ENCODE results near the gene PRR13.
"Not testable (repeated sequence)": the region's sequence is repeated elsewhere in the genome, so short reads cannot be mapped to it uniquely, and the experiment has no call there.

The PRR13 gene

DNA sequence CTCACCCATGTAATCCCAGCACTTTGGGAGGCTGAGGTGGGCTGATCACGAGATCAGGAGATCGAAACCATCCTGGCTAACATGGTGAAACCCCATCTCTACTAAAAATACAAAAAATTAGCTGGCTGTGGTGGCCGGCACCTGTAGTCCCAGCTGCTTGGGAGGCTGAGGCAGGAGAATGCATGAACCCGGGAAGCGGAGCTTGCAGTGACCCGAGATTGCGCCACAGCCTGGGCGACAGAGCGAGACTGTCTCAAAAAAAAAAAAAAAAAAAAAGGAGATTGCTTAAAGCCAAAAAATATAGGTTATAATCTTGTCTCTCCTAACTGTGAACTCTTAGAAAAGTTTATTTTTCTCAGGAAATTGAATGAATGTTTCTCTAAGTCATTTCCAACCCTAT is 6.2 kb upstream of the PRR13 start:
- not testable (repeated sequence) for DNase-seq (ENCODE audit: low read depth in 2 of 2)

DNA sequence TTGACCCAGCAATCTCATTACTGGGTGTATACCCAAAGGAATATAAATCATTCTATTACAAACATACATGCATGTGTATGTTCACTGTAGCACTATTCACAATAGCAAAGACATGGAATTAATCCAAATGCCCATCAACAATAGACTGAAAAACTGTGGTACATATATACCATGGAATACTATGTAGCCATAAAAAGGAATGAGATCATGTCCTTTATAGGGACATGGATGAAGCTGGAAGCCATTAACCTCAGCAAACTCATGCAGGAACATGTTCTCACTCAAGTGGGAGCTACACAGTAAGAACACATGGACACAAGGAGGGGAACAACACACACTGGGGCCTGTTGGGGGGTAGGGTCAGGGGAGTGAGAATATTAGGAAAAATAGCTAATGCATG is 2.0 kb upstream of the PRR13 start:
- DNase-seq (ENCODE audit: low read depth in 2 of 2): not testable (repeated sequence)

DNA sequence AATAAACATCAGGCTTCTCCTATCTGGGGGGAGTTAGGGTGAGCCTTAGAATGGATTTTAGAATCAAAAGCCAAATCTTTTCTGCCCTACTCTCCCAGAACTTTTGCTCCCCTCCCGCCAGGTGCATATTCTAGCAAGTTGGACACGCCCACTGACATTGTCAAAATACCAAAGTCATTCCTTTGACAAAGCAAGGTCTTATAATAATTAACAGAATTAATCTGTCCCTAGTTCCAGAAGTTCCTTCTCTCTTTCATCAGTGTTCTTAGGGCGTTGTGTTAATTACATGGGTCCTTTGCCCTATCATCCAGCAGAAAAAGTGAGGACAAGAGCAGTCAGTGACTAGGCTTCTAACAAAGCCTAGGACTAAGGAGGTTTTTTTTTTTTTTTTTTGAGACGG is 2.4 kb downstream of the PRR13 start:
- DNase-seq (ENCODE audit: low read depth in 2 of 2): no peak

DNA sequence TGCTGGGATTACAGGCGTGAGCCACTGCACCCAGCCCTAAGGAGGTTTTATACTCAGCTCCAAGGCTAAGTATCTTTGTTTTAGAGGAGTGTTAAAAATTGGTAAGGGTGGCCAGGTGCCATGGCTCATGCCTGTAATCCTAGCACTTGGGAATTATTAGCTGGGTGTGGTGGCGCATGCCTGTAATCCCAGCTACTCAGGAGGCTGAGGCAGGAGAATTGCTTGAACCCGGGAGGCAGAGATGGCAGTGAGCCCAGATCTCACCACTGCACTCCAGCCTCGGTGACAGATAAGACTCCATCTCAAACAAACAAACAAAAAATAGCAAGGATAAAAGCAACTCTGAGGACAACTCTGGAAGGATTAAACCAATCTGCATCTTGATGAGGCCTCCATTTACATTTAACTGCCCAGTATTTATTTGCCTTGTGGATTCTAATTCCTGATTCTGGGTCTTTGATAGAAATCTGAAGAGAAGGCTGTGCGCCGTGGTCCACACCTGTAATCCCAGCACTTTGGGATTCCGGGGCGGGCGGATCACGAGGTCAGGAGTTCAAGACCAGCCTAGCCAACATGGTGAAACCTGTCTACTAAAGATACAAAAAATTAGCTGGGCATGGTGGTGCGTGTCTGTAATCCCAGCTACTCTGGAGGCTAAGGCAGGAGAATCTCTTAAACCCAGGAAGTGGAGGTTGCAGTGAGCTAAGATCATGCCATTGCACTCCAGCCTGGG is 3.2 kb downstream of the PRR13 start:
- not testable (repeated sequence) for DNase-seq (ENCODE audit: low read depth in 2 of 2)

DNA sequence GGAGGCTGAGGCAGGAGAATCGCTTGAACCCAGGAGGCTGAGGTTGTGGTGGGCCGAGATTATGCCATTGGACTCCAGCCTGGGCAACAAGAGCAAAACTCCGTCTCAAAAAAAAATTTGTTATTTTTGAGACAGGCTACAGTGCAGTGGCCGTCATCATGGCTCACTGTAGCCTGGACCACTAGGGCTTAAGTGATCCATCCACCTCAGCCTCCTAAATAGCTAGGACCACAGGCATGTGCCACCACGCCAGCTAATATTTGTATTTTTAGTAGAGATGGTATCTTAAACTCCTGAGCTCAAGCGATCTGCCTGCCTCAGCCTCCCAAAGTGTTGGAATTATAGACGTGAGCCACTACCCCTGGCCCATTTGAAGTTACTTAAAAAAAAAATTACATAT is 9.4 kb downstream of the PRR13 start:
- DNase-seq (ENCODE audit: low read depth in 2 of 2): no peak

DNA sequence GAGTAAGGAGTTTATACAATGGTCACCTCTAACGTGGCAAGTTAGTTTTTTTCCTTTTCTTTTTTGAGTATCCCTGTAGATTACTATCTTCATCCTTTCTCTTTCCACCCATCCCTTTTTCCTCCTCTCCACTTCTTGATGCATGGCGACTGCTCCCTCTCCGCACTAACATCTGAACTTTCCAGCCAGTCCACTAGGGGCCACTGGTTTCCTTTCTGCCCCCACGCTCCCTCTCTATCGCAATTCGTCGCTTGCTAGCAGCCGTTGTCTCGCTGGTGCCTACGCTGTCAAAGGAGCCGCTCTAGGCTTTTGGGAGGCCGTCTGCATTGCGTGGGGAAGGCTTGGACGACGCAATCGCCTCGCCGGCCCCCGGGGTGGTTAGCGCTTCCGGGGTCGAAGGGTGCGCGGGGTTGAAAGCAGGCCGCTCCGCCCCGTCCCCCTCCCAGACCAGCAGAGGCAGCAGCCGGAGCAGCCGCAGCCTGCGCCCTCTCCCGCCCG is 10.2 kb downstream of the PRR13 start, which contains the start of gene PCBP2:
PCBP2 (plus strand) TSS at position 442 of the 498 bp plus-strand sequence. CDS start 2,699 bp downstream, outside the sequence.
- peak; percentile 97 to 99 for DNase-seq (ENCODE audit: low read depth in 2 of 2)

DNA sequence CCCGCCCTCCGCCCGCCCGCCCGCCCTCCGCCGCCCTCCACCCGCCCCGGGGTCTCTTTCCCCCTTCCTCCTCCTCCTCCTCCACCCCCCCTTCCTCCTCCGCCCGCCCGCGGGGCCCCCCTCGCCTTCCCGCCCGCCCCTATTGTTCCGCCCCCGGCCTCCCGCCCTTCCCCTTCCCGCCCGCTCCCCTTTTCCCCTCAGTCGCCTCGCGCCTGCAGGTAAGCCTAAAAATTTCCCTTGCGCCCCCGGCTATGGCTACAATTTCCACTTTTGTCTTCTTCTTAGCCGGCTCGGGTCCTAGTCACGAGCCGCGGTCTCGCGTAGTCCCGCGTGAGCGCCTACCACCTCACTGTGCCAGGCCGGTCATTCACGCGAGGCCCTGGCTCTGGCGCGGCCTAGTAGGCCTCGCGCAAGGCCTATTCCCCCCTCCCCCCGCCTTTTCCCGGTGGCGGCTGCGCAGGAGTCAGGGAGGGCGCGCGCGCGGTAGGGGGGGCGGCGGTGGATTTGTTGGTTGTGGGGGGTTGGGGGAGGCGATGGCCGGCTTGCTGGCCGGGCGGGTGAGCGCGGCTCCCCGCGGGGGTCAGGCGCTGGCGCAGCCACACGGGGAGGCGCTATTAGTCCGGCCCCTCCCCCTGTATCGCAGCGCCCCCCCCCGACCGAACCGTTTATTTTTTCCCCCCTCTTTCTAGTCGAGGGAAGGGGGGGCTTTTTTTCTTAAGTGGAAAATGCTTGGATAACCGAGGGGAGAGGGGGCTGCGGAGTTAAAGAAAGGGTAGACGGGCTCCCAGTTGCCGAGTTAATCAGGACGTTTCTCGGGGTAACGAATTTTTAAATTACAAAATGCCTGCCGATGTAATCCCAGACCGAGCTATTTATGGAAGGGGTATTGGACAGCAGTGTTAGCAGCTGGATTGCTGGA is 10.9 kb downstream of the PRR13 start:
- peak; percentile 54 to 58 for DNase-seq (ENCODE audit: low read depth in 2 of 2)

DNA sequence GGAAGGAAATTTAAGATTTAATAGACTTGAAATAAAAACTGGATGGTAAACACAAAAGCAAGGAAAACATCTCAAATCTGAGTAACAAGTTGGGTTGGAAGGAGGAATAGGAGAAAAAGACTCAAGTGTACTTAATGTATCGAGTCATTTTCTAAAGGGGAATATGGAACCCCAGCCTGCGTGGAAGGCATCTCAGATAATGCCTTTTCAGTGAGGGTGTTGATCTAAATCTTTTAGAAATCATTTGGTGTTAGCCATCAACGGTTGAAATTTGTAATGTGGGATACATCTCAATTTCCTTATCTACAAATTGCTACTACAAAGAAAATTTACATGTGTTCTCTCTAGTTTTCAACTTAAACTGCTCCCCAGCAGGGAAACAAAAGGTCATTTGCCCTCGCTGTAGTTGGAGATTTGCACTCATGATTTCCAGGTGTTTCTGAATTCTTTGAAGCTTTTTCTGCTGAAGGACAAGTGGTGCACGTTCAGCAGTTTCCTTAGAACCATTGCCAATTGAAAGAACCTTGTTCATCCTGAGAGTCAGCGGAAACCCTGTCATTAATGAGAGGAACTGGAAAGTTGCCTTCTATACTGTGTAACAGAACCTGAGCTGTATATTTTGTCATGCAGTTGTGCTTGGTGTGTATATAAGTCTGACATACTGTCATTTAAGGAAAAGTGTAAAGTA is 12.6 kb downstream of the PRR13 start:
- no peak for DNase-seq (ENCODE audit: low read depth in 2 of 2)

DNA sequence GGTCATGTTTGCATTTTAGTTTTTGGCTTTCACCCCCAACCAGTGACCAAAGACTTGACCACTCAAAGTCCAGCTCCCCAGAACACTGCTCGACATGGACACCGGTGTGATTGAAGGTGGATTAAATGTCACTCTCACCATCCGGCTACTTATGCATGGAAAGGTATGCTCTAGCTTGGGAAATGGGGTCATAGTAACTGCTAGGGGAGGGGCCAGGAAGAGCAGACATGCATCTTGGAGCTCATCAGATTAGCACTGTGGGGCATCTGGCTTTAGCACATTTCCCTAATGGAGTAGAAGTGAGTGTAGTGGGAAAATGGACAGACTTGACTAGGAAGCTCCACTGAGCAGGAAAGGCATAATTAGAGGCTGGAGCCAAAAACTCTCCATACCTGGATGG is 13.2 kb downstream of the PRR13 start:
- no peak for DNase-seq (ENCODE audit: low read depth in 2 of 2)

DNA sequence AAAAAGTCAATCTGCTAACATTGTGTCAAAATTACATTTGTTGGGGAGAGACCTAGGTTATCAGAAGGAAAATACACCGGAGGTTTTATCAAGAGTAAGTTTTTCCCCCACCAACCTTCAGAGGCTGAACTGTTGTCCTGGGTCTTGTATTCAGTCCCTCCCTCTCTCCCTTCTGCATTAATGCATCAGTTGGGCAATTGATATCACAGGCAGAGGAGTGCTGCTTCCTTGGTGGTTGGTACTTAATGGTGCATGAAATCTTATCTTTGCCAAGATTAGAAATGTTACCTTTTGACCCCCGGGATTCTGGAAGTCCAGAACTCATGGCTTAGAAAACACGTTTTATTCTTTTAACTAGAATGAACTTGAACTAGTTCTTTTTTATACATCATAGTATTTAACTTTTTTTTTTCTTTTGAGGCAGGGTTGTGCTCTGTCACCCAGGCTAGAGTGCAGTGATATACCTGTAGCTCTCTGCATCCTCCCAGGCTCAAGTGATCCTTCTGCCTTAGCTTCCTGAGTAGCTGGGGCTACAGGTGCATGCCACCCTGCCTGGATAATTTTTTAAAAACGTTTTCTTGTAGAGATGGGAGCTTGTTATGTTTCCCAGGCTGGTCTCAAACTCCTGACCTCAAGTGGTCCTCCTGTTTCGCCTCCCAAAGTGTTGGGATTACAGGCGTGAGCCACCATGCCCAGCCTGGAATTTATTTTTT is 15.3 kb downstream of the PRR13 start:
- no peak for DNase-seq (ENCODE audit: low read depth in 2 of 2)

DNA sequence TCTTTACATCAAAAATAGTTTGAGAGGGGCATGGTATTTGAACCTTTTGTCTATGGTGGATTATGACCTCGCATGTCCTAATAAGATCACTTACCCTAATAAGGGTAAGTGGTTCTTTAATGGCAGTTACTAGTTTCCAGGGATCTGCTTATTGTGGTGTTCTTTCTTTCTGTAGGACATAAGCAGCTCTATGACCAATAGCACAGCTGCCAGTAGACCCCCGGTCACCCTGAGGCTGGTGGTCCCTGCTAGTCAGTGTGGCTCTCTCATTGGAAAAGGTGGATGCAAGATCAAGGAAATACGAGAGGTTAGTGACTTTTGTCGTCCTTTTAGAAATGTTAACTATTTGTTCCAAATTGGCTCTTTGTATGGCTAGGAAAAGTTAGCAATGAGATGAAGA is 17.6 kb downstream of the PRR13 start:
- DNase-seq (ENCODE audit: low read depth in 2 of 2): no peak

DNA sequence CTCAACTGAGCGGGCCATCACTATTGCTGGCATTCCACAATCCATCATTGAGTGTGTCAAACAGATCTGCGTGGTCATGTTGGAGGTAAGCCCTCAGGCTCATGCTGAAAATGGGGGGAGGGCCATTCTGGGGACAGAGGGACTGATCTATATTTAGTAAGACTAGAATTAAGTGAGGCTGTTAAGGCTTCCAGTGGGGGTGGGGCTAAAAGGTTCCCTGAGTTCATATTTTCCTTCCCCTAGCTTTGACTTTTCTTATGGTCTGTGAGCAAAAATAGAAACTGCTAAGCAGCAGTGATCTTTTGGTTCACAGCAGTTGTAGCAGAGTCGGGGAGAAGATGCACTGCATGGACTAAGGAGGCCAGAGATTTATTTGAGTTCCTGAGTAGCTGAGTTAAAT is 19.5 kb downstream of the PRR13 start:
- DNase-seq (ENCODE audit: low read depth in 2 of 2): no peak

DNA sequence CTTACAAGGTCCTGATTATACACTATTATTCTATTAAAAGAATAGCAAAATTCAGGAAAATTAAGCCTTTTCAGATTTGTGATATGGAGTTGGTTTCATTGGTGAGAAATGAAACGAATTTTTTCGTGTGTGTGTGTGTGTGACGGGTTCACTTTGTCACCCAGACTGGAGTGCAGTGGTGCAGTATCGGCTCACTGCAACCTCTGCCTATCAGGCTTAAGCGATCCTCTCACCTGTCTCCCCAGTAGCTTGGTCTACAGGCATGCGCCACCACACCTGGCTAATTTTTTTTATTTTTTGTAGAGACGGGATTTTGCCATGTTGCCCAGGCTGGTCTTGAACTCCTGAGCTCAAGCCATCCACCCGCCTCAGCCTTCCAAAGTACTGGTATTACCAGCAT is 20.1 kb downstream of the PRR13 start:
- no peak for DNase-seq (ENCODE audit: low read depth in 2 of 2)

DNA sequence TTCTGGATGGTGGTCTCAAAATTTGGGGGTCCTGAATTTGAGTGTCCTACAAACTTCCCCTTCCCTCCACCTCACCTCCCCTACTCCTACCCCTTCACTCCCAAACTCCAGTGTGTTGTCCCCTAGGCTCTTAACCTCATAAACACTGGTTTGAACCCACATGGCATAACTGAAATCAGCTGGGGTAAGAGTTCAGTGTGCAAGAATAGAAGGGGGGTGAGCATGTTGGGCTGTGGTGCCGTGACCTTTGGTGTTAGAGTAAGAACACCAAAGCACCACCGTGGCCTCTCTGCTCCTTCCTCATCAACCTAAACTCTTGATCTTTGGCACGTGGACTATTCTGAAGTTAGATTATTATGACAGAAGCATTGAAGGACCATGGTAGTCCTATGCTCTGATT is 21.4 kb downstream of the PRR13 start:
- no peak for DNase-seq (ENCODE audit: low read depth in 2 of 2)

DNA sequence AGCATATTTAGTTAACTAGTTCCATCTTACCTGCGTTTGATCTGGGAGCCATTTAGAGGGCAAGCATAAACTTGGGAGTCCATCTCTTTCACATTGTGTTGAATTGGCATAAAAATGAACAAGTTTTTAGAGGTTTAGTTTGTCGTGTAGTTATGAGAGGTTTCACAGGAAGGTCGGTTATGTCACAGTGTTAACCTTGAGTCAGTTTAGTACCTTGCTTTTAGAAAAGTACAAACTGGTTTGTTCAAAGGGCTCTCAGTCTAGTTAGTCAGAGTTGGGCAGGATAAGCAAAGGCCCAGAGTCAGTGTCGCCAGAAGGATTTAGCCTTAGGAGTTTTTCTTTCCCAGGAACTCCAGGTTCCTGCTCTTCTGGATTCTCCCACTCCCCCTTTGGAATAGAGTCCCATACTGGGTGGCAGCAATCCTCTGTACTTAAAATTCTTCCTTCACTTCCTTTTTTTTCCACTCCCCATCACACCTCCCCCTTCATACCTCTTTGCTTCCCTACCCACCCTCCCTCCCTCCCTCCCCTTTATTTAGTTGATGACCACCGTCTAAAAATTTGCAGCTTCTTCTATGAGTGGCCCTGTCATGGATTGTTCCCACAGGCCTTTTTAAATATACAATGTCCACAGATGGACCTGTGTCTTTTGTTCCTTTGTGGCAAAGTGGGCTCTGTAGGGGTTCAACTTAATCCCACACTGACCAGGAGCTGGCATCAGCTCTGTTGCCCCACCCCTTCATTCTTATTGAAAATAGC is 22.4 kb downstream of the PRR13 start:
- no peak for DNase-seq (ENCODE audit: low read depth in 2 of 2)

DNA sequence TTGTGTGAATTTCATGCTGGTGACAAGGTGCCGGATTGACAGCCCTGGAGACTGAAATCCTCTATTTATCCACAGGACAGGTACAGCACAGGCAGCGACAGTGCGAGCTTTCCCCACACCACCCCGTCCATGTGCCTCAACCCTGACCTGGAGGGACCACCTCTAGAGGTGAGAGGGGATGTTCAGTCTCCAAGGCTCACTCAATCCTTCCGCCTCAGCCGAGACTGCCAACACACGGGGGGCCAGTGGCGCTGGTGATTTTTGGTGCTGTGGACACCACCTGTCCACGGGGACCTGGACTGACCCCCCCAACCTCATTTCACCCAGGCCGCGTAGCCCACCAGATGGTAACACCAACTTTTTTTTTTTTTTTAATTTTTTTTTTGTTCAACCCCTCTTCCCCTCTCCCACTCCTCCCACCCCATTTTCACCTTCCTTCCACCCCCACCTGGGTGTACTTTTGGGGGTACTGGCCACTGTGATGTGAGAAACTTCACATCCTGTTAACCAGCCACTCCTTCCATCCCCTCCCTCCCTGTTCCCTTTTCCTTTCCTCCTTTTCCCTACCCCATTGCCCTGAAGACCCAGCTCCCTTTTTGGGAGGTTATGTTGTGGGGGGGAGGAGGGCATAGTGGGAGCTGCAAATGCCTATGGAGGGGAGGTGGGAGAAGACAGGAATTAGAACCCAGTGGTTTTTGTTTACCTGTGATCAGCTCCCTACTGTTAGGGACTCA is 23.3 kb downstream of the PRR13 start:
- DNase-seq (ENCODE audit: low read depth in 2 of 2): no peak

DNA sequence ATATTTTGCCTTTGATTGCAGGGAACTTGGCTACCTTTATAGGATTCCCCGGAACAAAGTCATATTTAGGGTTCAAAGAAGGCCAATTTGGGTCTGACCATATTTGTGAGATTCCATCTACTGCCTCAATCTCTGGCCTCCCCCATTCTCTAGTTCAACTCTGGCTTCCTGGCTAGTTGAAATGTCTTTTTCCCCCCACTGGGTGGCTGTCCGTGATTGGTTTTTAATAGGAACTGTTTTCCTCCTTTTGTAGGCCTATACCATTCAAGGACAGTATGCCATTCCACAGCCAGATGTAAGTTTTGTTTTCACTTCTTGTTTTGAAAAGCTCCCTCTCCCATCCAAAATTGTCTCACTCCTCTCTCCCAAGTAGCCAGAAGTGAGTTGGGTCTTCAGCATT is 24.1 kb downstream of the PRR13 start:
- no peak for DNase-seq (ENCODE audit: low read depth in 2 of 2)

DNA sequence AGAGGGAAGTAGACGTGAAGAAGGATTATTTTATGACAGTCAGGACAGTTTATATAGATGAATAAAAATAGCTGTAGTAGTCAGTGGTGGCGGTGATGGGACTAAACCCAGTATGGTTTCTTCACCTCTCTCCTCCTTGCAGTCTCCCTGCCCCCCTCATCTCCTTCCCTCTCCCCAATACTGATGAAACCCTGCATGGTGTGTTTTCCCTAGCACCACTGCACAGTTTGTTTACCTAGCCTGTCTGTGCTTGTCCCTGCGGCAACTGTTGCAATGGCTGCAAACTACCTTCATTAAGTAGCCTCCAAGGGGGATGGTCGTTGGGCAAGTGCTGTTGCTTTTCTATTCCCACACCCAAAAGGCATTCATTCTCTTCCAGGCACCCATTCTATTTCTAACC is 25.1 kb downstream of the PRR13 start:
- DNase-seq (ENCODE audit: low read depth in 2 of 2): no peak

DNA sequence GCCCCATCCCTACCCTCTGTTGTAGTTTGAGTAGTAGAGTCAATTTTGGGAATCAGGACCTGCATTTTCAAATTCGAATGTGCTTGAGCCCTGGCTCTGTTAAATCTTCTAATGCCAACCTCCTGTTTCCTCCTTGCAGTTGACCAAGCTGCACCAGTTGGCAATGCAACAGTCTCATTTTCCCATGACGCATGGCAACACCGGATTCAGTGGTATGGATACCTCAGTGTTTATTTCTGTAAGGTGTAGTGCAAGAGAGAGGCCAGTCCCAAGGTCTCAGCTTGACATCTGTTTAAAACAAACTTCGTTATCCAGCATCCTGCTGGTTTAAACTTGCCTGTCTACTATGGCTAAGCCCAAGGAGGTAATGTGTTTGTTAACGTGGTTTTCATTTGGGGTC is 25.5 kb downstream of the PRR13 start:
- DNase-seq (ENCODE audit: low read depth in 2 of 2): no peak

DNA sequence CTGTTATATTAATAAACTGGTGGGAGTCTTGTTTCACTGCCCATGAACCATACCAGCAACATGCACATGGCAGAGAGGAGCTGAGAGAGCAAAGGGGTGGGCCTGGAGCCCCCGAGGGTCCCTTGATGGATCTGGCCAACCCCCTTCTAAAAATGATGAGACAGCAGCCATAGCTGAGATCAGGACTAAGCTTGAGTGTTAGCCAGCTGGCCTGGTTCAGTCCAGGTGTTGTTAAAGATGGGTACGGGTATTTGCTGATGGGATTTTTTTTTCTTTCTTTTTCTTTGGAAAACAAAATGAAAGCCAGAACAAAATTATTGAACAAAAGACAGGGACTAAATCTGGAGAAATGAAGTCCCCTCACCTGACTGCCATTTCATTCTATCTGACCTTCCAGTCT is 26.3 kb downstream of the PRR13 start:
- DNase-seq (ENCODE audit: low read depth in 2 of 2): no peak
